ENCODE results near the gene EHMT1. TPM values are rescaled to one million over a fixed set of nuclear protein-coding genes. Genes with fewer than 3 reads are reported as not detected.

Gene EHMT1
- total RNA-seq, 2 donors from 2014 or later: 67.5 to 69.3 TPM

GRCh38 chr9:137749511-137749910, 130.7 kb downstream of the EHMT1 start:
- peaks cover 16% of the 10 kb centered on the region for H3K4me1 Mint-ChIP-seq (ENCODE audit: low read depth)
- H3K36me3 Mint-ChIP-seq (ENCODE audit: insufficient read depth in 2 of 2): peaks cover 6 to 27% of the 10 kb centered on the region in 2 donors
- DNase-seq (no peak), ATAC-seq (replicated peaks in 1 of 2) (no peak)
- no peaks in the 10 kb centered on the region for H3K27me3 Mint-ChIP-seq (ENCODE audit: low read depth)
- no peak overlapping the region for H3K4me3 Mint-ChIP-seq
- peaks cover 0 to 1% of the 10 kb centered on the region in 2 donors for H3K9me3 Mint-ChIP-seq
- H3K27ac Mint-ChIP-seq: peak overlapping the region; percentile 83

GRCh38 chr9:137750007-137750406, 131.2 kb downstream of the EHMT1 start:
- peak overlapping the region; percentile 83 for H3K27ac Mint-ChIP-seq
- peaks cover 11% of the 10 kb centered on the region for H3K4me1 Mint-ChIP-seq (ENCODE audit: low read depth)
- no peak overlapping the region for H3K4me3 Mint-ChIP-seq
- ATAC-seq (replicated peaks in 1 of 2) (no peak), DNase-seq (no peak)
- H3K27me3 Mint-ChIP-seq (ENCODE audit: low read depth): no peaks in the 10 kb centered on the region
- peaks cover 7 to 31% of the 10 kb centered on the region in 2 donors for H3K36me3 Mint-ChIP-seq (ENCODE audit: insufficient read depth in 2 of 2)
- peaks cover 0 to 1% of the 10 kb centered on the region in 2 donors for H3K9me3 Mint-ChIP-seq

GRCh38 chr9:137750566-137750965, 131.8 kb downstream of the EHMT1 start:
- DNase-seq: no peak
- Mint-ChIP-seq H3K27me3 (ENCODE audit: low read depth) (no peaks in the 10 kb centered on the region), H3K4me1 (ENCODE audit: low read depth) (peaks cover 6% of the 10 kb centered on the region), H3K4me3 (no peak overlapping the region), H3K9me3 (peaks cover 1 to 4% of the 10 kb centered on the region in 2 donors), H3K36me3 (ENCODE audit: insufficient read depth in 2 of 2) (peaks cover 13 to 37% of the 10 kb centered on the region in 2 donors), H3K27ac (no peak overlapping the region)
- ATAC-seq (replicated peaks in 1 of 2): no peak

GRCh38 chr9:137751616-137752015, 132.8 kb downstream of the EHMT1 start:
- peak overlapping the region; percentile 85 for H3K27ac Mint-ChIP-seq
- peaks cover 14 to 41% of the 10 kb centered on the region in 2 donors for H3K36me3 Mint-ChIP-seq (ENCODE audit: insufficient read depth in 2 of 2)
- no peaks in the 10 kb centered on the region for H3K27me3 Mint-ChIP-seq (ENCODE audit: low read depth)
- peaks cover 7% of the 10 kb centered on the region for H3K4me1 Mint-ChIP-seq (ENCODE audit: low read depth)
- peaks cover 3 to 4% of the 10 kb centered on the region in 2 donors for H3K9me3 Mint-ChIP-seq
- no peak overlapping the region for H3K4me3 Mint-ChIP-seq
- DNase-seq (no peak), ATAC-seq (replicated peaks in 1 of 2) (no peak)

- Mint-ChIP-seq H3K36me3 (ENCODE audit: insufficient read depth in 2 of 2) (peaks cover 11 to 43% of the 10 kb centered on the region in 2 donors), H3K27ac (no peak overlapping the region), H3K27me3 (ENCODE audit: low read depth) (no peaks in the 10 kb centered on the region), H3K4me1 (ENCODE audit: low read depth) (peaks cover 15% of the 10 kb centered on the region), H3K9me3 (peaks cover 3 to 4% of the 10 kb centered on the region in 2 donors), H3K4me3 (no peak overlapping the region)
- ATAC-seq (replicated peaks in 1 of 2) (no peak), DNase-seq (no peak)
These were observed 133.6 kb downstream of the EHMT1 start for GRCh38 chr9:137752426-137752825.

- no peak overlapping the region for H3K4me3 Mint-ChIP-seq
- peaks cover 13 to 51% of the 10 kb centered on the region in 2 donors for H3K36me3 Mint-ChIP-seq (ENCODE audit: insufficient read depth in 2 of 2)
- DNase-seq: no peak
- ATAC-seq (replicated peaks in 1 of 2): no peak
- H3K9me3 Mint-ChIP-seq: peaks cover 3 to 4% of the 10 kb centered on the region in 2 donors
- H3K27me3 Mint-ChIP-seq (ENCODE audit: low read depth): no peaks in the 10 kb centered on the region
- H3K4me1 Mint-ChIP-seq (ENCODE audit: low read depth): peaks cover 23% of the 10 kb centered on the region
- H3K27ac Mint-ChIP-seq: no peak overlapping the region
These were observed 134.5 kb downstream of the EHMT1 start for GRCh38 chr9:137753192-137753765.

GRCh38 chr9:137755261-137755927, 136.6 kb downstream of the EHMT1 start:
- Mint-ChIP-seq H3K9me3 (peaks cover 3 to 4% of the 10 kb centered on the region in 2 donors), H3K36me3 (ENCODE audit: insufficient read depth in 2 of 2) (peaks cover 16 to 65% of the 10 kb centered on the region in 2 donors), H3K27me3 (ENCODE audit: low read depth) (no peaks in the 10 kb centered on the region)

GRCh38 chr9:137756045-137756744, 137.4 kb downstream of the EHMT1 start:
- Mint-ChIP-seq H3K36me3 (ENCODE audit: insufficient read depth in 2 of 2) (peaks cover 16 to 65% of the 10 kb centered on the region in 2 donors), H3K27me3 (ENCODE audit: low read depth) (no peaks in the 10 kb centered on the region), H3K9me3 (peaks cover 3 to 4% of the 10 kb centered on the region in 2 donors), H3K27ac (peak overlapping the region; percentile 72), H3K4me1 (ENCODE audit: low read depth) (peaks cover 44% of the 10 kb centered on the region), H3K4me3 (no peak overlapping the region)
- ATAC-seq (replicated peaks in 1 of 2) (no peak), DNase-seq (no peak)

More at GRCh38 chr9:137755261-137755927, 136.6 kb downstream of the EHMT1 start:
- H3K4me3 Mint-ChIP-seq: no peak overlapping the region
- ATAC-seq (replicated peaks in 1 of 2) (no peak), DNase-seq (no peak)
- no peak overlapping the region for H3K27ac Mint-ChIP-seq
- peaks cover 36% of the 10 kb centered on the region for H3K4me1 Mint-ChIP-seq (ENCODE audit: low read depth)

- peak overlapping the region in 1 of 2 donors; percentile 69 for H3K4me3 Mint-ChIP-seq
- ATAC-seq (replicated peaks in 1 of 2): no peak
These were observed 138.3 kb downstream of the EHMT1 start for GRCh38 chr9:137757139-137757538.

GRCh38 chr9:137757613-137758029, 138.8 kb downstream of the EHMT1 start:
- peak; percentile 68 to 80 for ATAC-seq (replicated peaks in 1 of 2)
- Mint-ChIP-seq H3K27me3 (ENCODE audit: low read depth) (no peaks in the 10 kb centered on the region), H3K9me3 (peaks cover 3 to 4% of the 10 kb centered on the region in 2 donors), H3K27ac (peak overlapping the region; percentile 81), H3K4me1 (ENCODE audit: low read depth) (peaks cover 57% of the 10 kb centered on the region), H3K36me3 (ENCODE audit: insufficient read depth in 2 of 2) (peaks cover 19 to 61% of the 10 kb centered on the region in 2 donors), H3K4me3 (peak overlapping the region; percentile 48 to 69)
- peak; percentile 21 to 53 for DNase-seq

More at GRCh38 chr9:137757139-137757538, 138.3 kb downstream of the EHMT1 start:
- Mint-ChIP-seq H3K9me3 (peaks cover 3 to 4% of the 10 kb centered on the region in 2 donors), H3K27ac (peak overlapping the region; percentile 81), H3K36me3 (ENCODE audit: insufficient read depth in 2 of 2) (peaks cover 16 to 63% of the 10 kb centered on the region in 2 donors), H3K4me1 (ENCODE audit: low read depth) (peaks cover 52% of the 10 kb centered on the region), H3K27me3 (ENCODE audit: low read depth) (no peaks in the 10 kb centered on the region)
- DNase-seq: no peak

GRCh38 chr9:137758067-137758466, 139.3 kb downstream of the EHMT1 start:
- peaks cover 19 to 58% of the 10 kb centered on the region in 2 donors for H3K36me3 Mint-ChIP-seq (ENCODE audit: insufficient read depth in 2 of 2)
- no peak for DNase-seq
- no peak for ATAC-seq (replicated peaks in 1 of 2)
- peak overlapping the region; percentile 48 to 69 for H3K4me3 Mint-ChIP-seq
- H3K27ac Mint-ChIP-seq: peak overlapping the region; percentile 81
- H3K4me1 Mint-ChIP-seq (ENCODE audit: low read depth): peaks cover 59% of the 10 kb centered on the region
- no peaks in the 10 kb centered on the region for H3K27me3 Mint-ChIP-seq (ENCODE audit: low read depth)
- H3K9me3 Mint-ChIP-seq: peaks cover 3 to 4% of the 10 kb centered on the region in 2 donors

- Mint-ChIP-seq H3K36me3 (ENCODE audit: insufficient read depth in 2 of 2) (peaks cover 17 to 56% of the 10 kb centered on the region in 2 donors), H3K4me1 (ENCODE audit: low read depth) (peaks cover 59% of the 10 kb centered on the region), H3K27me3 (ENCODE audit: low read depth) (no peaks in the 10 kb centered on the region), H3K9me3 (peaks cover 2 to 4% of the 10 kb centered on the region in 2 donors), H3K4me3 (peak overlapping the region in 1 of 2 donors; percentile 17), H3K27ac (peak overlapping the region; percentile 81)
- ATAC-seq (replicated peaks in 1 of 2): no peak
- DNase-seq: no peak
These were observed 140.3 kb downstream of the EHMT1 start for GRCh38 chr9:137759117-137759516.

All from activated T-cell treated with anti-CD3 and anti-CD28 coated beads, Interleukin-2, amount 50 U/mL, for 72 hours (primary cell).